ENCODE data around the gene NDC1. TPM values are rescaled to one million over a fixed set of nuclear protein-coding genes. Genes with fewer than 3 reads are reported as not detected.

Gene NDC1
- total RNA-seq, 1 donor from 2014 or later = 12.3 TPM

GRCh38 chr1:53851571-53852285, 13.6 kb upstream of the NDC1 start:
- intact Hi-C loops (cut with DNase I) = no loop called here
- Histone ChIP-seq H3K9me3 (no peaks in the 10 kb centered on the region), H3K27ac (no peak overlapping the region), H3K27me3 (no peaks in the 10 kb centered on the region), H3K4me1 (no peaks in the 10 kb centered on the region), H3K4me3 (no peak overlapping the region), H3K36me3 (peaks cover 0 to 38% of the 10 kb centered on the region in 2 donors)
- no peak for TF ChIP-seq CTCF (IDR thresholded peaks at IDR 0.05)
- TF ChIP-seq POLR2AphosphoS5 (IDR thresholded peaks at IDR 0.05; ENCODE audit: insufficient read depth in 1 of 2, low read depth in 1 of 2) = no peak
- TF ChIP-seq POLR2A (IDR thresholded peaks at IDR 0.05) = no peak
- DNase-seq (ENCODE audit: extremely low spot score in 2 of 2) = no peak

GRCh38 chr1:53850082-53850673, 12.1 kb upstream of the NDC1 start:
- Histone ChIP-seq H3K36me3 (peaks cover 0 to 23% of the 10 kb centered on the region in 2 donors), H3K27me3 (no peaks in the 10 kb centered on the region), H3K27ac (no peak overlapping the region), H3K9me3 (no peaks in the 10 kb centered on the region), H3K4me1 (no peaks in the 10 kb centered on the region), H3K4me3 (no peak overlapping the region)
- DNase-seq (ENCODE audit: extremely low spot score in 2 of 2) = no peak
- TF ChIP-seq POLR2AphosphoS5 (IDR thresholded peaks at IDR 0.05; ENCODE audit: insufficient read depth in 1 of 2, low read depth in 1 of 2) = no peak
- TF ChIP-seq POLR2A (IDR thresholded peaks at IDR 0.05) = no peak
- no peak for TF ChIP-seq CTCF (IDR thresholded peaks at IDR 0.05)
- intact Hi-C loops (cut with DNase I) = no loop called here

- intact Hi-C loops (cut with DNase I) = no loop called here
- no peaks in the 10 kb centered on the region for H3K9me3 ChIP-seq
- no peak overlapping the region for H3K27ac ChIP-seq
- no peak overlapping the region for H3K4me3 ChIP-seq
- no peak for TF ChIP-seq CTCF (IDR thresholded peaks at IDR 0.05)
- no peak for DNase-seq (ENCODE audit: extremely low spot score in 2 of 2)
- H3K4me1 ChIP-seq = no peaks in the 10 kb centered on the region
- peaks cover 0 to 8% of the 10 kb centered on the region in 2 donors for H3K36me3 ChIP-seq
- no peaks in the 10 kb centered on the region for H3K27me3 ChIP-seq
These were observed 9.9 kb upstream of the NDC1 start for GRCh38 chr1:53847980-53848379.

- Histone ChIP-seq H3K4me3 (no peak overlapping the region), H3K9me3 (no peaks in the 10 kb centered on the region), H3K4me1 (peaks cover 2% of the 10 kb centered on the region), H3K36me3 (no peaks in the 10 kb centered on the region), H3K27ac (no peak overlapping the region), H3K27me3 (no peaks in the 10 kb centered on the region)
- TF ChIP-seq POLR2A (IDR thresholded peaks at IDR 0.05) = no peak
- TF ChIP-seq CTCF (IDR thresholded peaks at IDR 0.05) = no peak
- TF ChIP-seq POLR2AphosphoS5 (IDR thresholded peaks at IDR 0.05; ENCODE audit: insufficient read depth in 1 of 2, low read depth in 1 of 2) = no peak
- no peak for DNase-seq (ENCODE audit: extremely low spot score in 2 of 2)
- intact Hi-C loops (cut with DNase I) = no loop called here
These were observed 4.3 kb upstream of the NDC1 start for GRCh38 chr1:53842347-53842746.

- Histone ChIP-seq H3K9me3 (no peaks in the 10 kb centered on the region), H3K27ac (peak overlapping the region; percentile 87), H3K27me3 (no peaks in the 10 kb centered on the region), H3K4me3 (peak overlapping the region; percentile 70 to 94), H3K4me1 (peaks cover 7% of the 10 kb centered on the region), H3K36me3 (no peaks in the 10 kb centered on the region)
- intact Hi-C loops (cut with DNase I) = no loop called here
- no peak for DNase-seq (ENCODE audit: extremely low spot score in 2 of 2)
- TF ChIP-seq POLR2AphosphoS5 (IDR thresholded peaks at IDR 0.05; ENCODE audit: insufficient read depth in 1 of 2, low read depth in 1 of 2) = no peak
- no peak for TF ChIP-seq POLR2A (IDR thresholded peaks at IDR 0.05)
- no peak for TF ChIP-seq CTCF (IDR thresholded peaks at IDR 0.05)
These were observed 518 bp upstream of the NDC1 start for GRCh38 chr1:53838654-53838974.
